DOHH2 (cell line): ENCODE data around the gene HDAC10.

Source experiments
- H3F3A ChIP-seq: fragments of 200-600 bp; sonication (generic), shearing (Covaris generic); 2 replicates; pipeline ENCODE4 v1.6.0; 2016; ENCODE audit warnings: antibody characterized with exemption, mild to moderate bottlenecking; ENCODE audit not compliant: control insufficient read depth, insufficient read depth
- H3K27ac ChIP-seq: fragments of 200-600 bp; sonication (generic); 2 replicates; pipeline ENCODE4 v1.5.1; 2014; ENCODE audit warnings: low read depth, mild to moderate bottlenecking, low read length, moderate library complexity
- H3K27me3 ChIP-seq: fragments of 200-600 bp; sonication (generic); 2 replicates; pipeline ENCODE4 v1.6.1; 2014; ENCODE audit warnings: mild to moderate bottlenecking, low read length, mixed read lengths; ENCODE audit not compliant: control insufficient read depth
- H3K36me3 ChIP-seq: fragments of 200-600 bp; sonication (generic); 2 replicates; pipeline ENCODE4 v1.6.1; 2014; ENCODE audit warnings: mild to moderate bottlenecking, low read length, moderate library complexity, mixed read lengths; ENCODE audit not compliant: control insufficient read depth
- H3K4me1 ChIP-seq: fragments of 200-600 bp; sonication (generic); 2 replicates; pipeline ENCODE4 v1.6.1; 2014; ENCODE audit warnings: mild to moderate bottlenecking, low read length, mixed read lengths; ENCODE audit not compliant: control insufficient read depth
- H3K4me2 ChIP-seq: fragments of 200-600 bp; sonication (generic); 2 replicates; pipeline ENCODE4 v1.6.0; 2014; ENCODE audit warnings: mild to moderate bottlenecking, low read length, moderate library complexity
- H3K4me3 ChIP-seq: fragments of 200-600 bp; sonication (generic); 2 replicates; pipeline ENCODE4 v1.5.1; 2014; ENCODE audit warnings: mild to moderate bottlenecking, low read length, mixed read lengths
- H3K79me2 ChIP-seq: fragments of 200-600 bp; sonication (generic); 2 replicates; pipeline ENCODE4 v1.6.1; 2014; ENCODE audit warnings: mild to moderate bottlenecking, low read length, mixed read lengths; ENCODE audit not compliant: control insufficient read depth
- H3K9me2 ChIP-seq: fragments of 200-600 bp; sonication (generic); replicated peaks from 2 replicates; pipeline ENCODE4 v1.6.1; 2014; ENCODE audit warnings: mild to moderate bottlenecking, low read length, mixed read lengths; ENCODE audit not compliant: control insufficient read depth
- H3K9me3 ChIP-seq: fragments of 200-600 bp; sonication (generic); 2 replicates; pipeline ENCODE4 v1.6.1; 2014; ENCODE audit warnings: antibody characterized with exemption, low read length, mixed read lengths; ENCODE audit not compliant: control insufficient read depth, insufficient read depth
- H4K20me1 ChIP-seq: fragments of 200-600 bp; sonication (generic); 2 replicates; pipeline ENCODE4 v1.6.0; 2014; ENCODE audit warnings: low read depth, mild to moderate bottlenecking, antibody characterized with exemption, low read length, moderate library complexity; ENCODE audit not compliant: control insufficient read depth, insufficient read depth
- CTCF ChIP-seq: fragments of 200-600 bp; sonication (generic); IDR thresholded peaks from one replicate; pipeline ENCODE4 v1.5.1; 2014; ENCODE audit warnings: antibody characterized with exemption, mild to moderate bottlenecking, low read depth, low read length; ENCODE audit not compliant: poor library complexity, severe bottlenecking
- EZH2phosphoT487 ChIP-seq: fragments of 200-600 bp; sonication (generic); IDR thresholded peaks from 2 replicates; pipeline ENCODE4 v1.6.1; 2017; ENCODE audit warnings: borderline replicate concordance, mild to moderate bottlenecking, antibody characterized with exemption, low read length, moderate library complexity, mixed read lengths

The HDAC10 gene

DNA sequence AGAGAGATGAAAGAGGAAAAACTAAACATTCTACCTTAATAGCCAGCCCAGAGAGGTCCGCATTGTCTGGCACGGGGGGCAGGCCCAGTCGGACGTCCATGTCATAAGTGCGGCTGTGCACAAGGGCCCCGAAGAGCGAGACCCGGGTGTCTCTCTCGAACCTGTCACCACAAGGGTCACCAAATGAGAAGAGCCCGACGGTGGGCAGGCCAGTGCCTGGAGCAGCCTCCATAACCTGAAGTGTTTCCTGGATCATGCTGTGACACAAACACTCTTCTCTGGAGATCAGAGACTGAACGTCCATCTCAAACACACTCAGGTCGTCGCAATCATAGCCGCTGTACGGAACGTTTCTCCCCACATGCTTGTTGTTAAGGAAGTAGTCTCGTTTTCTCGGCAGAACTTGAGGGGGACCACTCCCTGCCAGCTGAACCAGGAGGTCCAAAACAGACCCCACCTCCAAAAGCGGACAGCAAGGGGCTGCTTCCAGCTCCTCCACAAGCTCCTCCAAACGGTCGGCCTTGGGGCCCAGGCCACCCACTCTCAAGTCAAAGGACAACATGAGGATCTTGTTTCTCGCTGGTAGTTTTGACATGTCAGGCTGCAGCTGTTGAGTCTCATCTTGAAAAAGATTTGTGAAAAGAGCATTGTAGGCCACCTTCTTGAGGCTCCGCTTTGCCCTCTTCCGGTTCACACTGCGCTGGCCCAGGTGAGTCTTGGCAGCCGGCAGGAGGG, 7.2 kb downstream of the HDAC10 start:
- no peaks in the 10 kb centered on the region for H3K27me3 ChIP-seq

DNA sequence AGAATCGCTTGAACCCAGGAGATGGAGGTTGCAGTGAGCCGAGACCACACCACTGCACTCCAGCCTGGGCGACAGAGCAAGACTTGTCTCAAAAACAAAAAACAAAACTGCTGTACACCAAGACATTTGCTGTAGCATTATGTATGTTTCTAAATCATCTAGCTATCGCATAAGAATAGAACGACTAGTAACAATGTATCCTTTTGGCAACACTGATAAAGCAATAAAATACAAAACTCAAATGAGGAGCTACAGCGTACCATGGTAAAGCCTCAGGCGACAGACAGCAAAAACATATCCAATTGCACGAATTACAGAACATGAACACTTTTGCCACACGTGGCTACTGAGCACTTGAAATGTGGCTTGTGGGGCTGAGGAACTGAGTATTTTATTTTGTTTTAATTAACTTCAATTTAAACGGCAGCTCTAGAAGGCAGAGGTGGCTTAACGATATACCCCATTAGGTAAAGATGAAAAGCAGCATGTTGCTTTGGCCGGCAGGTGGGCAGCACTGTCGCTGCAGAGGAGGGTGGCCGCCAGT, 8.6 kb downstream of the HDAC10 start:
- Histone ChIP-seq H3K4me2 (peak overlapping the region; percentile 87), H3K4me3 (peak overlapping the region; percentile 90), H3K27ac (no peak overlapping the region), H3K27me3 (no peaks in the 10 kb centered on the region), H3F3A (peaks cover 4% of the 10 kb centered on the region; the same call in 1 of the 2 replicates), H3K9me2 (no peaks in the 10 kb centered on the region), H3K9me3 (no peaks in the 10 kb centered on the region), H3K79me2 (peaks cover 88% of the 10 kb centered on the region), H3K4me1 (peaks cover 20% of the 10 kb centered on the region), H3K36me3 (peaks cover 45% of the 10 kb centered on the region), H4K20me1 (peaks cover 10% of the 10 kb centered on the region; the same call in 1 of the 2 replicates)
- no peak for TF ChIP-seq CTCF

More for the DNA sequence above, 7.2 kb downstream of the HDAC10 start:
- H4K20me1 ChIP-seq = peaks cover 10% of the 10 kb centered on the region; the same call in 1 of the 2 replicates
- no peaks in the 10 kb centered on the region for H3K9me3 ChIP-seq
- H3K4me1 ChIP-seq = peaks cover 29% of the 10 kb centered on the region
- H3K9me2 ChIP-seq = no peaks in the 10 kb centered on the region
- peak overlapping the region; percentile 67 for H3K27ac ChIP-seq
- H3K4me2 ChIP-seq = peak overlapping the region; percentile 87
- peaks cover 78% of the 10 kb centered on the region for H3K79me2 ChIP-seq
- H3F3A ChIP-seq = peaks cover 4% of the 10 kb centered on the region; the same call in 1 of the 2 replicates
- peak overlapping the region; percentile 90 for H3K4me3 ChIP-seq
- no peak for TF ChIP-seq EZH2phosphoT487
- TF ChIP-seq CTCF = no peak
- H3K36me3 ChIP-seq = peaks cover 46% of the 10 kb centered on the region

DNA sequence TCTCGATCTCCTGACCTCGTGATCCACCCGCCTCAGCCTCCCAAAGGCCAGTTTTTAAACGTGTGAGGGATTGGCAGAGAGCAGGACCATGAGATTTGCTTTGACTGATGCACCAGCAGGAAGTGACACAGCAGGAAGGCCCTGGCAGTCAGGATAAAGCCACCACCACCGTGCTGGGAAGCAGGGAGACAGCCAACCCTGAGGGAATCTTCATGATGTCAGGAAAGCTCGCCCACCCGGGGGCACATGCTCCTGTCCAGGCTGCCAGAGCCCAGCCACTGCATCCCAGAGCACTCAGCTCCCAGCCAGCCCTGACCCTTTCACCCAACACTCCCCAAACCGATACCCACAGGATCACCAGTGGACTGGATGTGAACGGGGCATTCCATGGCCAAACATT, 12.3 kb downstream of the HDAC10 start:
- Histone ChIP-seq H3K4me2 (no peak overlapping the region), H3K9me3 (peaks cover 6% of the 10 kb centered on the region; the same call in 1 of the 2 replicates), H3K27ac (no peak overlapping the region), H3K4me3 (no peak overlapping the region), H3K36me3 (peaks cover 41% of the 10 kb centered on the region), H3F3A (peaks cover 5% of the 10 kb centered on the region; the same call in 1 of the 2 replicates), H3K9me2 (no peaks in the 10 kb centered on the region), H3K27me3 (no peaks in the 10 kb centered on the region), H4K20me1 (peaks cover 10% of the 10 kb centered on the region; the same call in 1 of the 2 replicates), H3K79me2 (peaks cover 96% of the 10 kb centered on the region), H3K4me1 (peaks cover 9% of the 10 kb centered on the region)
- TF ChIP-seq EZH2phosphoT487 = no peak
